Small intestine (tissue), 7 donors: Measurements from ENCODE around the gene DOCK7. TPM values are rescaled to one million over a fixed set of nuclear protein-coding genes. Genes with fewer than 3 reads are reported as not detected.

Source experiments
- DNase-seq, 2 donors: peaks; one replicate each; pipeline versions ENCODE4 v3.0.0 to v3.0.0-alpha.2; 2013
- FAIRE-seq: peaks from 2 replicates; lab custom pipeline; 2012; peaks lifted over from hg19 to GRCh38; lab: Jason Lieb, UNC
- H3K27ac ChIP-seq, 3 donors: one replicate each; pipeline ENCODE4 v1.5.1; 2013; ENCODE audit warnings: low read length in 2 of 3, mild to moderate bottlenecking in 2 of 3, control low read depth in 1 of 3, inconsistent platforms in 1 of 3, low read depth in 1 of 3, moderate library complexity in 1 of 3
- H3K27me3 ChIP-seq, 3 donors: one replicate each; pipeline ENCODE4 v1.6.1; 2013; ENCODE audit warnings: low read length in 3 of 3, inconsistent platforms in 1 of 3; ENCODE audit not compliant: control insufficient read depth in 3 of 3, insufficient read depth in 3 of 3
- H3K36me3 ChIP-seq, 3 donors: one replicate each; pipeline ENCODE4 v1.6.1; 2013; ENCODE audit warnings: low read length in 3 of 3, inconsistent platforms in 1 of 3, low read depth in 1 of 3, mild to moderate bottlenecking in 1 of 3, moderate library complexity in 1 of 3; ENCODE audit not compliant: control insufficient read depth in 3 of 3, insufficient read depth in 2 of 3
- H3K4me1 ChIP-seq, 3 donors: one replicate each; pipeline ENCODE4 v1.6.1; 2013; ENCODE audit warnings: low read length in 2 of 3, inconsistent platforms in 1 of 3, low read depth in 1 of 3, mild to moderate bottlenecking in 1 of 3, moderate library complexity in 1 of 3; ENCODE audit not compliant: control insufficient read depth in 3 of 3, insufficient read depth in 2 of 3
- H3K4me3 ChIP-seq, 3 donors: one replicate each; pipeline ENCODE4 v1.5.1; 2013; ENCODE audit warnings: low read length in 3 of 3, control low read depth in 1 of 3, inconsistent platforms in 1 of 3, low read depth in 1 of 3, mild to moderate bottlenecking in 1 of 3, moderate library complexity in 1 of 3
- H3K9me3 ChIP-seq, 2 donors: one replicate each; pipeline ENCODE4 v1.6.1; 2013; ENCODE audit warnings: low read depth in 1 of 2, low read length in 1 of 2; ENCODE audit not compliant: control insufficient read depth in 2 of 2, insufficient read depth in 1 of 2
- WGBS, 3 donors: extraction: QIAGEN DNeasy Blood & Tissue Kit; methylation state at CpG; one replicate each; pipeline ENCODE4 v1.1.7; 2013; 5-methylcytosine and 5-hydroxymethylcytosine counted together
- polyA plus RNA-seq, 4 donors: library from polyadenylated mRNA; stranded (reverse) in 3 of 4; unstranded in 1 of 4; fragments of 200-250 nt in 3 of 4; fragments of 120-200 nt in 1 of 4; gene quantifications; one replicate each; pipeline versions ENCODE4 v1.2.1 to v1.2.3, GENCODE V29; 2013
- donor health status: healthy with polysubstance abuse.
- donor health status: control.
- donor health status: control.
- donor health status: Bipolar disorder and iron deficiency.
- donor health status: healthy.

DOCK7 gene
- polyA plus RNA-seq, 4 donors = 4.9 to 25.5 (median 7.0) TPM

DNA sequence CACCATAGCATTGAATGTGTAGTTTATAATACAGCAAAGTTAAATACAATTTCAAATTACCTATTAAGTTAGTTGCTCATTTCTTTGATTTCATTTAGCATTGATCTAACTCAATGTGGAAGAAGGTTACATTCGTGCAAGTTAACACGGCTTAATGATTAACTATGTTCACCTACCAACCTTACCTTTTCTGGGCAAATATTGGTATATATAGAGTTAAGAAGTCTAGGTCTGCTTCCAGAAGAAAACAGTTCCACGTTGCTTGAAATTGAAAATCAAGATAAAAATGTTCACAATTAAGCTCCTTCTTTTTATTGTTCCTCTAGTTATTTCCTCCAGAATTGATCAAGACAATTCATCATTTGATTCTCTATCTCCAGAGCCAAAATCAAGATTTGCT is 90.9 kb downstream of the DOCK7 start, which contains the start of gene ANGPTL3:
ANGPTL3 (plus strand) TSS at position 240 of the 400 bp plus-strand sequence; CDS start at position 287, 47 bp downstream.
- FAIRE-seq = peak; percentile 81
- no peaks in the 10 kb centered on the region for H3K27me3 ChIP-seq
- peak in 1 of 2 donors; percentile 41 for DNase-seq
- no peaks in the 10 kb centered on the region for H3K4me1 ChIP-seq
- H3K36me3 ChIP-seq = peaks cover 0 to 3% (median 0%) of the 10 kb centered on the region in 3 donors
- no peaks in the 10 kb centered on the region for H3K9me3 ChIP-seq
- H3K27ac ChIP-seq = no peak within 1 kb of the TSS
- 50 to 68% (median 55%) methylated on average over 3 of the region's 3 CpGs for WGBS, 3 donors
- no peak within 1 kb of the TSS for H3K4me3 ChIP-seq

GRCh38 chr1:62595647-62596046 is 92.5 kb downstream of the DOCK7 start:
- Histone ChIP-seq H3K9me3 (no peaks in the 10 kb centered on the region), H3K36me3 (peaks cover 0 to 3% (median 2%) of the 10 kb centered on the region in 3 donors), H3K4me1 (no peaks in the 10 kb centered on the region), H3K27ac (no peak overlapping the region), H3K4me3 (no peak overlapping the region), H3K27me3 (no peaks in the 10 kb centered on the region)
- DNase-seq (no peak), FAIRE-seq (no peak)
- WGBS, 3 donors = 82 to 99% (median 91%) methylated on average over 3 of the region's 3 CpGs

GRCh38 chr1:62593825-62594394 is 94.3 kb downstream of the DOCK7 start:
- no peak overlapping the region for H3K4me3 ChIP-seq
- H3K4me1 ChIP-seq = no peaks in the 10 kb centered on the region
- H3K9me3 ChIP-seq = no peaks in the 10 kb centered on the region
- FAIRE-seq (no peak), DNase-seq (no peak)
- peaks cover 0 to 3% (median 2%) of the 10 kb centered on the region in 3 donors for H3K36me3 ChIP-seq
- 45 to 67% (median 49%) methylated on average over 2 of the region's 2 CpGs for WGBS, 3 donors
- no peaks in the 10 kb centered on the region for H3K27me3 ChIP-seq
- no peak overlapping the region for H3K27ac ChIP-seq

DNA sequence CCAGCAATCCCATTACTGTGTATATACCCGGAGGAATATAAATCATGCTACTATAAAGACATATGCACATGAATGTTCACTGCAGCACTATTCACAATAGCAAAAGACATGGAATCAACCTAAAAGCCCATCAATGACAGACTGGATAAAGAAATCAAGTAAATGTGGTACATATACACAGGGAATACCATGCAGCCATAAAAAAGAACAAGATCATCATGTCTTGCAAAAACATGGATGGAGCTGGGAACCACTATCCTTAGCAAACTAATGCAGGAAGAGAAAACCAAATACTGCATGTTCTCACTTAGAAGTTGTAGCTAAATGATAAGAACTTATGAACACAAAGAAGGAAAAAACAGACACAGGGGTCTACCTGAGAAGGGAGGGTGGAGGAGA is 97.2 kb downstream of the DOCK7 start:
- H3K4me1 ChIP-seq = no peaks in the 10 kb centered on the region
- no peak overlapping the region for H3K4me3 ChIP-seq
- DNase-seq (no peak), FAIRE-seq (no peak)
- no peaks in the 10 kb centered on the region for H3K9me3 ChIP-seq
- H3K27me3 ChIP-seq = no peaks in the 10 kb centered on the region
- H3K27ac ChIP-seq = no peak overlapping the region
- 95 to 100% (median 98%) methylated on average over 1 of the region's 1 CpG for WGBS, 3 donors
- peaks cover under 1 to 3% (median 2%) of the 10 kb centered on the region in 3 donors for H3K36me3 ChIP-seq

DNA sequence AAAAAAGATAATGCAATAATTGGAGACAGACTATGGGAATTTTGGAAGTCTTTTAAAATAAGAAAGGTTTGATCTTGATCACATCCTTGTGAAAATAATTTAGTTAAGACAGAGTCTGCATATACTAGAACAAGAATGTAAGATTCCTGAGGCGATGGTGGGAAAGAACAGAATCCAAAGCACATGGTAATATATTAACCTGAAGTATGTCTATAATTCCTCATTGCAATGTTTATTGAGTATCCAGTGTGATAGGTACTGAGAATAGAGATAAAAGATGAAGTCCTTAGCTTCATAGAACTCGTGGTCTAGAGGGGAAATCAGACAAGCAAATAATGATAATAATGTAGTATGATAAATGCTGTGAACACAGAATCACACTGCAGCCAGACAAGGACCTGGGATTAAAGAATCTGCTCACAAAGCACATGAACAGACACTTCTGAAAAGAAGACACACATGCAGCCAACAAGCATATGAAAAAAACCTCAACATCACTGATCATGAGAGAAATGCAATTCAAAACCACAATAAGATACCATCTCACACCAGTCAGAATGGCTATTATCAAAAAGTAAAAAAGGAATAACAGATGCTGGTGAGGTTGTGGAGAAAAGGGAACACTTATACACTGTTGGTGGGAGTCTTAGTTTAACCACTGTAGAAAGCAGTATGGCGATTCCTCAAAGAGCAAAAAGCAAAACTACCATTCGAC is 97.8 kb downstream of the DOCK7 start:
- FAIRE-seq (no peak), DNase-seq (peak in 1 of 2 donors; percentile 37)
- WGBS, 3 donors = 59 to 74% (median 64%) methylated on average over 4 of the region's 4 CpGs
- no peaks in the 10 kb centered on the region for H3K9me3 ChIP-seq
- no peaks in the 10 kb centered on the region for H3K27me3 ChIP-seq
- no peak overlapping the region for H3K27ac ChIP-seq
- no peak overlapping the region for H3K4me3 ChIP-seq
- H3K4me1 ChIP-seq = peaks cover 0 to 4% (median 0%) of the 10 kb centered on the region in 3 donors
- peaks cover 2 to 3% (median 2%) of the 10 kb centered on the region in 3 donors for H3K36me3 ChIP-seq

DNA sequence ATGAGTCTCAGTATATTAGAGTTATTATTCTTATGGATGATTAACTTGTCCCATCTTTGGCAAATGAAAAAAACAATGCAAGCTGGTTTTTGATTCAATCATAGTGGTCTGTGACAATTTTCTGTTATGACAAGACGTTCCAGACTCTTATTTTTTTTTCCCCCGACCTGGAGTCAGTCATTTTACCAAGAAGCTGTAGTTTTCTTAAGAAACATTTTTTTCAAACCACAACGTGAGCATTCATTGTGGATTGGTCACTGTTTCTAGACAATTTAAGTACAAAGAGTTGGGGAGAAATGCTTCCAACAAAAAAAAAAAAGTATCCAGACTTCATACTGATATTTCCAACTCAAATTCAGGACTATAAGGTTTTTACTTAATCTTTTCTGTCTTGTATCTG is 98.9 kb downstream of the DOCK7 start:
- 84 to 94% (median 90%) methylated on average over 3 of the region's 3 CpGs for WGBS, 3 donors
- no peak for FAIRE-seq

GRCh38 chr1:62588000-62588399 is 100.2 kb downstream of the DOCK7 start:
- Histone ChIP-seq H3K27me3 (no peaks in the 10 kb centered on the region), H3K4me3 (no peak overlapping the region), H3K36me3 (peaks cover 0 to 2% (median 2%) of the 10 kb centered on the region in 3 donors), H3K4me1 (peaks cover 0 to 4% (median 0%) of the 10 kb centered on the region in 3 donors), H3K9me3 (no peaks in the 10 kb centered on the region), H3K27ac (no peak overlapping the region)
- no peak for DNase-seq
- no peak for FAIRE-seq

More for the DNA sequence above, 98.9 kb downstream of the DOCK7 start:
- DNase-seq = no peak
- no peaks in the 10 kb centered on the region for H3K9me3 ChIP-seq
- H3K4me3 ChIP-seq = no peak overlapping the region
- no peaks in the 10 kb centered on the region for H3K27me3 ChIP-seq
- H3K27ac ChIP-seq = no peak overlapping the region
- H3K4me1 ChIP-seq = peaks cover 0 to 4% (median 0%) of the 10 kb centered on the region in 3 donors
- H3K36me3 ChIP-seq = peaks cover 2 to 3% (median 2%) of the 10 kb centered on the region in 3 donors

- 47 to 84% (median 50%) methylated on average over 1 of the region's 1 CpG for WGBS, 3 donors
- no peaks in the 10 kb centered on the region for H3K27me3 ChIP-seq
- H3K4me3 ChIP-seq = no peak overlapping the region
- FAIRE-seq (no peak), DNase-seq (peak in 1 of 2 donors; percentile 26)
- peaks cover 0 to 4% (median 0%) of the 10 kb centered on the region in 3 donors for H3K4me1 ChIP-seq
- H3K36me3 ChIP-seq = peaks cover 0 to 2% (median 0%) of the 10 kb centered on the region in 3 donors
- H3K27ac ChIP-seq = no peak overlapping the region
- H3K9me3 ChIP-seq = no peaks in the 10 kb centered on the region
Observed at GRCh38 chr1:62585469-62586155, 102.6 kb downstream of the DOCK7 start.
